ENCODE measurements around the gene CCDC159. TPM values are rescaled to one million over a fixed set of nuclear protein-coding genes. Genes with fewer than 3 reads are reported as not detected.
"Not testable (repeated sequence)": the region's sequence is repeated elsewhere in the genome, so short reads cannot be mapped to it uniquely, and the experiment has no call there.

Gene CCDC159, protein sequence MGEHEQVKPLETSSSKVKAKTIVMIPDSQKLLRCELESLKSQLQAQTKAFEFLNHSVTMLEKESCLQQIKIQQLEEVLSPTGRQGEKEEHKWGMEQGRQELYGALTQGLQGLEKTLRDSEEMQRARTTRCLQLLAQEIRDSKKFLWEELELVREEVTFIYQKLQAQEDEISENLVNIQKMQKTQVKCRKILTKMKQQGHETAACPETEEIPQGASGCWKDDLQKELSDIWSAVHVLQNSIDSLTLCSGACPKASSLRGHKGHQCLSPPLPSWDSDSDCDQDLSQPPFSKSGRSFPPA
- 6.0 and 6.4 TPM in 2 replicates for total RNA-seq

DNA sequence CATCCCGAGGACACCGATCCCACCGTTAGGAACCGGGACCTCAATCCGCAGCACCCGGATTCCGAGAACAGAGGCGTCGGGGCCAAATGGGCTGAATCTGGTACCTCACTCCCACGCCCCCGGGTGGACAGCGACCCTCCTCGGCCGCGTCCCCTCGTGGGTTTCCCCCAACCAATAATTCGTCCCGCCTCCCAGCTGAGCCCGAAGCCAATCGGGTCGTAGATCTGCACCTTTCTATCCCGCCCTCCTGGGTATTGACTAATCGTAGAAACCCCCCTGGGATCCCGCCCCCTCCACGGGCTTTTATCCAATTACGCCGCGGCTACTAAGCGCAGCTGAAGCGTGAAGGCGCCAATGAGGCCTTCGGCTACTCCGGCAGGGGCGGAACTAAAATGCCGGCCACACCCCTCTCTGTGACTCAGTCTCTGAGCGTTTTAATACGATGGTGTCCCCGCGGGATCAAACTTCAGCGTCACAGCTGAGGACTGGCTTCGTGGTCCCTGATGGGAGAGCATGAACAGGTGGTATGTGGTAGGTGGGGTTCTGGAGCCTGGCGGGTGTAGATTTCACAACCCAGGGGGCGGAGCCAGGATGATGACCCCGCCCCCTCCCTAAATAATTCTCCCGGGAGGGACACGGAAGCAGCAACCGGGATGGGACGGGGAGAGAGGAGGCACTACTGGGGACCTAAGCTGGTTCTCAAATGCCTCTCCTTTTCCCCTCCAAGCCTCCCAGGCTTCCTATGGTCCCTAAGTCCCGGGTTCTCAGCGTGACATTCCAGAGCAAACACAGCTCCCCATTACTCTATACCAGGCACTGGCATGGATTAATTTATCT is at the start of gene CCDC159, which contains the start of gene TMEM205:
Gene CCDC159 (plus strand): TSS at position 416 of the 837 bp plus-strand sequence. CDS start 88 bp downstream, at position 504.
Gene TMEM205 (minus strand): TSS at position 165 of the 837 bp plus-strand sequence. CDS start 649 bp downstream, outside the sequence.
- DNase-seq (ENCODE audit: low read depth), result peak; percentile 99
- H3K4me3 ChIP-seq (ENCODE audit: low read depth, low read length), result peak within 1 kb of the TSS; percentile 86
- TF ChIP-seq, protein P1, sequence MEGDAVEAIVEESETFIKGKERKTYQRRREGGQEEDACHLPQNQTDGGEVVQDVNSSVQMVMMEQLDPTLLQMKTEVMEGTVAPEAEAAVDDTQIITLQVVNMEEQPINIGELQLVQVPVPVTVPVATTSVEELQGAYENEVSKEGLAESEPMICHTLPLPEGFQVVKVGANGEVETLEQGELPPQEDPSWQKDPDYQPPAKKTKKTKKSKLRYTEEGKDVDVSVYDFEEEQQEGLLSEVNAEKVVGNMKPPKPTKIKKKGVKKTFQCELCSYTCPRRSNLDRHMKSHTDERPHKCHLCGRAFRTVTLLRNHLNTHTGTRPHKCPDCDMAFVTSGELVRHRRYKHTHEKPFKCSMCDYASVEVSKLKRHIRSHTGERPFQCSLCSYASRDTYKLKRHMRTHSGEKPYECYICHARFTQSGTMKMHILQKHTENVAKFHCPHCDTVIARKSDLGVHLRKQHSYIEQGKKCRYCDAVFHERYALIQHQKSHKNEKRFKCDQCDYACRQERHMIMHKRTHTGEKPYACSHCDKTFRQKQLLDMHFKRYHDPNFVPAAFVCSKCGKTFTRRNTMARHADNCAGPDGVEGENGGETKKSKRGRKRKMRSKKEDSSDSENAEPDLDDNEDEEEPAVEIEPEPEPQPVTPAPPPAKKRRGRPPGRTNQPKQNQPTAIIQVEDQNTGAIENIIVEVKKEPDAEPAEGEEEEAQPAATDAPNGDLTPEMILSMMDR (IDR thresholded peaks at IDR 0.05; ENCODE audit: insufficient read depth, low read depth, low read length), result no peak

DNA sequence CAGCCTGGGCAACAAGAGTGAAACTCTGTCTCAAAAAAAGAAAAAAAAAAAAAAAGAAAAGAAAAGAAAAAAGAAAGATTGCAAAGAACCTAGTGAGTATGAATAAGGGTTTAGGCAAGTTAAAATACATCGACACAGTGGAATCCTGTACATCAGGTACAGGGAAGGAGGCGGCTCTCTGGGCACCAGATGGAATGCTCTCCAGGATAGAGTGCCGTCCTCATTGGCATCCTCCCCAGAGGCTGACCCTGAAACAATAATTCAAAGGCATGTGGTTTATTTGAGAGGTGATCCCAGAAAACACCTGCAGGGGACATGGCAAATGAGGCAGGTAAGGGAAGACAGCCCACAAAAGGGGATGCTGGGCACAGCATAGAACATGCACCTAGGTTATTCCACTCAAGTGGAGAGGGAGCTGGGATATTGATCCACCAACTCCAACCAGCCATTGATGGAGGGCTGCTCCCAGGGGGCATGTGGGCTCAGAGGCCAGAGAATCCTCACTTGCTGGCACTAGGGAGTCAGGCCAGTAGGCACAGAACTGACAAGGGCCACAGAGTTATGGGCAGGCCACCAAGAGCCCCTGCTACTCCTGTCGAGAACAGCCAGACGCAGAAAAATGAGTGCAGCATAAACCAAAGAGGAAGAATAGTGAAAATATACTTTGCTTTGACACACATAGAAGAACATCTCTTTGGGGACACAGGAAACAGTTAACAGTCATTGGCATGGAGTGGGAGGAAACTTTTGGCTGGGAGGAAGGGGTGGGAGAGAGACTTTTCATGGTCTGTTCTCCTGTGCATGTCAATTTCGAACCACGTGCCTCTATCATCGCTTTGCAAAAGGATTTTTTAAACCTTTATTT is 46.1 kb upstream of the CCDC159 start:
- no peak overlapping the region for H3K4me3 ChIP-seq (ENCODE audit: low read depth, low read length)
- DNase-seq (ENCODE audit: low read depth), result no peak
- TF ChIP-seq, protein P1 (IDR thresholded peaks at IDR 0.05; ENCODE audit: insufficient read depth, low read depth, low read length), result no peak

DNA sequence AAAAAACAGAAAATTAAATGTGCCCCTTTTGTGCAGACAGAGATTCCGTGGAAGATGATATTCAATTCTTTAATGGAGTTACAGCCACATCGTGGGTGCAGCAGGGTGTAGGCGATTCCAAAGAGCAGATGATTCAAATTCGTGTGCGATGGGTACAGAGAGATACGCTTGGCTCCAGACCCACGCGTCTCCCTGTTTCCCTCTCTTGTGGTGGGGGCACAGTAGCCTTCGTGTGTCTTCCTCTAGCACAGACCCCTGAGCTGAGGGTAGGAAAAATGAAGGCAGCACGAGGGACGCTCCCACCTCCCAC is 45.6 kb upstream of the CCDC159 start:
- TF ChIP-seq, protein P1 (IDR thresholded peaks at IDR 0.05; ENCODE audit: insufficient read depth, low read depth, low read length), result no peak
- H3K4me3 ChIP-seq (ENCODE audit: low read depth, low read length), result no peak overlapping the region
- no peak for DNase-seq (ENCODE audit: low read depth)

DNA sequence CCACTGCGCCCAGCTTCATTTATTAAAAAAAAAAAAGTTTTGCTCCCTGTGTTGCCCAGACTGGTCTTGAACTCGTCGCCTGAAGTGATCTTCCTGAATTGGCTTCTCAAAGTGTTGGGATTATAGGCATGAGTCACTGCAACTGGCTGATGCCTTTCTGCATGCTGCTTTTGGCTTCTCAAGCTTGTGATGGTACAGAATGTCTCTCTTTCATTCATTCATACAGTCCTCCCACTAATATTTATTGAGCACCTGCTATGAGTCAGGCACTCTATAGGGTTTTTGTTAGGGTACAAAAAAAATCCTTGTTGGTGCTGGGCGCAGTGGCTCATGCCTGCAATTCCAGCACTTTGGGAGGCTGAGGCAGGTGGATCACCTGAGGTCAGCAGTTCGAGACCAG is 41.4 kb upstream of the CCDC159 start:
- no peak overlapping the region for H3K4me3 ChIP-seq (ENCODE audit: low read depth, low read length)
- TF ChIP-seq, protein P1 (IDR thresholded peaks at IDR 0.05; ENCODE audit: insufficient read depth, low read depth, low read length), result no peak
- no peak for DNase-seq (ENCODE audit: low read depth)

DNA sequence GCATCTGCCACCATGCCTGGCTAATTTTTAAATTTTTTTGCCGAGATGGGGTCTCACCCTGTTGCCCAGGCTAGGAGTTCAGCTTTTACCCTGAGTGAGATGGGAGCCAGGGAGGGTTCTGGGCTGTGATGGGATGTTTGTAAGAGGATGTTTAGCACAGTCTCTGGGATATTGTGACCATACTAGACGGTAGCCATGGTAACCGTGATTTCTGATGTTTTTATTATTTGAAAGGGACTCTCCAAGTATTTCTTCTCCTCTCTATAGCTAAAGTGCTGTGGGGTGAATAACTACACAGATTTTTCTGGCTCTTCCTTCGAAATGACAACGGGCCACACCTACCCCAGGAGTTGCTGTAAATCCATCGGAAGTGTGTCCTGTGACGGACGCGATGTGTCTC is 40.0 kb upstream of the CCDC159 start:
- DNase-seq (ENCODE audit: low read depth), result no peak
- TF ChIP-seq, protein P1 (IDR thresholded peaks at IDR 0.05; ENCODE audit: insufficient read depth, low read depth, low read length), result no peak
- H3K4me3 ChIP-seq (ENCODE audit: low read depth, low read length), result no peak overlapping the region

DNA sequence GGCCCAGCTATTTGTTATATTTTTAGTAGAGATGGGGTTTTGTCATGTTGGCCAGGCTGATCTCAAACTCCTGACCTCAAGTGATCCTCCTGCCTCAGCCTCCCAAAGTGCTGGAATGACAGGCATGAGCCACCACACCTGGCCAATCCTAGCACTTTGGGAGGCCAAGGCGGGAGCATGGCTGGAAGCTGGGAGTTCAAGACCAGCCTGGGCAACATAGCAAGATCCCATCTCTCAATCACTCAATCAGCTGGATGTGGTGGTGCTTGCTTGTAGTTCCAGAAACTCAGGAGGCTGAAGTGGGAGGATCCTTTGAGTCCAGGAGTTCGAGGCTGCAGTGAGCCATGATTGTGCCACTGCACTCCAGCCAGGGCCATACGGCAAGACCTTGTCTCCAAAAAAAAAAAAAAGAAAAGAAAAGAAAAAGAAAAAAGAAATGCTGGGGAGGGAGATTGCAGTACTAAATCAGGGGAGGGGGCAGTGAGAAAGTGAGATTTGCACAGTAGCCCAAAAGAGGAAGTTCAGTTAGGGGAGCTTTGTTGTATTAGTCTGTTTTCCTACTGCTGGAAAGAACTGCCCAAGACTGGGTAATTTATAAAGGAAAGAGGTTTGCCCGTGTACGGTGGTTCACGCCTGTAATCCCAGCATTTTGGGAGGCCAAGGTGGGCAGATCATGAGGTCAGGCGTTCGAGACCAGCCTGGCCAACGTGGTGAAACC is 25.9 kb upstream of the CCDC159 start:
- H3K4me3 ChIP-seq (ENCODE audit: low read depth, low read length); DNase-seq (ENCODE audit: low read depth): not testable (repeated sequence)
